ENCODE data around the gene MYL7.

The MYL7 gene, protein sequence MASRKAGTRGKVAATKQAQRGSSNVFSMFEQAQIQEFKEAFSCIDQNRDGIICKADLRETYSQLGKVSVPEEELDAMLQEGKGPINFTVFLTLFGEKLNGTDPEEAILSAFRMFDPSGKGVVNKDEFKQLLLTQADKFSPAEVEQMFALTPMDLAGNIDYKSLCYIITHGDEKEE

DNA sequence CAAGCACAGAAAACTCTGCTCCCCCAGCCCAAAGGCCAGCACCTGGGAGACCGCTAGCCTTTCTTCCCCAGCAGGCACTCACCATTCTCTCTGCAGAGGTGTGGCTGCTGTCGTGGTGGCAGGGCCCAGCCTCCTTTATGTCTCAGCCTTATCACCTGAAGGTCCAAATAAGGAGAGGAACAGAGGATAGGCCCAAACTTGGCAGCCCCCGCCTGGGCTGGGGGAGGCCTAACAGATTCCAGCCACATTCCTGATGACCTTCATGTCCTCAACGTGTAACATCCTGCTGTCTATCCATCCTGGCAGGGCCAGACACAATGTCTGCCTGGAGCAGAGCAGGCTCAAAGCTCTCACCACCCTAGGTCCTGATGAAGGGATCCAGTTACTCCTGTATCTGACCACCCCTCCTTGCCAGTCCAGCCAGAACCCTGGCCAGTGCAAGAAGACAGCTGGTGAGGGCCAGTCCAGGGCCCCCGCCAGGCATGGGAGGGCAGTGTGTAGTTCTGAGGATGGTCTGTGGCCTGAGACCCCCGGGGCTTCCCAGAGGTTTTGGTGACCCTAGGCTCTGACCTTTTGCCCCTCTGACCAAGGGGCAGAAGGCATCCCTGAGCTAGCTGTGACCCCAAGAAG, at the start of gene MYL7:
Gene MYL7 (minus strand): TSS at position 112 of the 630 bp plus-strand sequence. CDS start 27 bp downstream, at position 85.
- H3K9ac ChIP-seq (ENCODE audit: low read depth, low read length) = no peak within 1 kb of the TSS
- H3K36me3 ChIP-seq (ENCODE audit: insufficient read depth, low read length) = no peaks in the 10 kb centered on the region
- peaks cover 8% of the 10 kb centered on the region; the same call in 1 of the 2 replicates for H3K4me1 ChIP-seq (ENCODE audit: insufficient read depth, low read length)
- no peaks in the 10 kb centered on the region for H3K9me3 ChIP-seq (ENCODE audit: control insufficient read depth, insufficient read depth, low read length)

DNA sequence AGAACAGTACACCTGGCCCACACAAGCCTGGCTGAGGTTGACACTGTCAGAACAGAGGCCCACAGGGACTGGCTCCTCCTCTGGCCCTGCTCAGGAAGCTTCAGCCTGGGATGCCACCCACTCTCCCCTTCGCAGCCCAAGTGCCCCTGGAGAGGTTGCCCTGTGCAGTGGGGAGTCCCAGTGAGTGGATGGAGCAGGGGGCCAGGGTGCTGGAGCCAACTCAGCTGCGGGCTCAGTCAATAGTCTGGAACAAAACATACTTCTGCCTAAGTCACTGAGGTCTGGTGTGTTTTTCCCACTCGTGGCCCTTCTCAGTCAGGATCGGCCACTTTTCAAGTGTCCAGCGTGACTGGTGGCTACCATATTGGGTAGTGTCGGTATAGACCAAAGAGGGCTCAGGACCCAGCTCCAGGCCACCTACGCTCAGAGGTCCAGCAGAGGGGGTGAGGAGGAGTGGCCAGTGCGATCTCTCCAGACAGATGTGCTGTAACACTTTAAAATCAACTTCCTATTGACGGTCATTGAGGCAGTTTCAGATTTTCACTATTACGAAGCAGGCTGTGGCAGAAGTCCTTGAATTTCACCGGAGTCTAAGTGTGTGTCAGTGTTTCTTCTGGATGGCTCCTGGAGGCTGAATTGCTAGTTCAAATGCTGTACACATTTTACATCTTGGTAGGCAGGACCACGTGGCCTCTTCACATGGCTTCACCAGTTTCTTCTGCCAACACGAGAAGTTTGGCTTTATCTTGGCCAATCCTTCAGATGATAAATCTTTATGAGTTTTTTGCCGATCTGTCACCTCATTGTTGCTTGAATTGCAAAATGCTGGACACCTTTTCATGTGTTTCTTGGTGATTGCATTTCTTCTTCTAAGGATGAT, 49.1 kb upstream of the MYL7 start:
- Histone ChIP-seq H3K9ac (ENCODE audit: low read depth, low read length) (no peak overlapping the region), H3K4me1 (ENCODE audit: insufficient read depth, low read length) (peaks cover 1% of the 10 kb centered on the region; the same call in 1 of the 2 replicates), H3K36me3 (ENCODE audit: insufficient read depth, low read length) (no peaks in the 10 kb centered on the region), H3K9me3 (ENCODE audit: control insufficient read depth, insufficient read depth, low read length) (no peaks in the 10 kb centered on the region)

DNA sequence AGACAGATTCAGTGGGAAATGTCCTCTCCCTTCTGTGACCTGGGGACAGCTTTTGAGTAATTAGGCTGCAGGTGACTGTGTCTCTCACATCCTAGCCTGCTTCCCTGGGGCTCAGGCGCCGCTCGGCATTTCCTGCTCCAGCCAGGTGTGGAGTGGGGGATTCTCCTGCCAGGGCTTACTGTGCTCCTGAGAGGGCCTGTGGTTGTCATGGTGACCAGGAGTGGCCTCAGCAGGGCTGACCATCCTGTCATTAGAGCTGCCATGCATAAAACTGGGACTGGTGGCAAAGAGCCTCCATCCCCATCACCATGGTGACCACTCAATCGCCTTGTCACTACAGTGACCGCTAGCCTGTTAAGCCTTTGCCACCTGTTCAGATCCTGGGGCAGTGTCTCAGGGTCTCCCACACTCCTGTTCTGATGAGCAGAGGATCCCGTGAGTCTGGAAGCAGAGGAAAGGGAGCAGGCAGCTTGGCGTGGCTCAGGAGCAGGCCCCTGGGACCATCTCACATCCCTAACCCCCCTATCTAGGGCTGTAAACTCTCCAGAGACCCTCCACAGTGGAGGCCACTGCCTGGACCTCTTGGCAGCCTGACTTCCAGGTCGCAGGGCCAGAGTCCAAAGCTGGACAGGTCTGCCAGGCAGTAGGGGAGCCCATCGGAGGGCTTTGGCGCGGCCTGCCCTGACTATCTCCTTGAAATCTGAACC, 48.3 kb upstream of the MYL7 start, which contains the start of gene GCK:
Gene GCK (minus strand): TSS at position 154 of the 707 bp plus-strand sequence. CDS start 486 bp downstream, outside the sequence.
- Histone ChIP-seq H3K4me1 (ENCODE audit: insufficient read depth, low read length) (peaks cover 7% of the 10 kb centered on the region; the same call in 1 of the 2 replicates), H3K9ac (ENCODE audit: low read depth, low read length) (no peak within 1 kb of the TSS), H3K36me3 (ENCODE audit: insufficient read depth, low read length) (no peaks in the 10 kb centered on the region), H3K9me3 (ENCODE audit: control insufficient read depth, insufficient read depth, low read length) (no peaks in the 10 kb centered on the region)

DNA sequence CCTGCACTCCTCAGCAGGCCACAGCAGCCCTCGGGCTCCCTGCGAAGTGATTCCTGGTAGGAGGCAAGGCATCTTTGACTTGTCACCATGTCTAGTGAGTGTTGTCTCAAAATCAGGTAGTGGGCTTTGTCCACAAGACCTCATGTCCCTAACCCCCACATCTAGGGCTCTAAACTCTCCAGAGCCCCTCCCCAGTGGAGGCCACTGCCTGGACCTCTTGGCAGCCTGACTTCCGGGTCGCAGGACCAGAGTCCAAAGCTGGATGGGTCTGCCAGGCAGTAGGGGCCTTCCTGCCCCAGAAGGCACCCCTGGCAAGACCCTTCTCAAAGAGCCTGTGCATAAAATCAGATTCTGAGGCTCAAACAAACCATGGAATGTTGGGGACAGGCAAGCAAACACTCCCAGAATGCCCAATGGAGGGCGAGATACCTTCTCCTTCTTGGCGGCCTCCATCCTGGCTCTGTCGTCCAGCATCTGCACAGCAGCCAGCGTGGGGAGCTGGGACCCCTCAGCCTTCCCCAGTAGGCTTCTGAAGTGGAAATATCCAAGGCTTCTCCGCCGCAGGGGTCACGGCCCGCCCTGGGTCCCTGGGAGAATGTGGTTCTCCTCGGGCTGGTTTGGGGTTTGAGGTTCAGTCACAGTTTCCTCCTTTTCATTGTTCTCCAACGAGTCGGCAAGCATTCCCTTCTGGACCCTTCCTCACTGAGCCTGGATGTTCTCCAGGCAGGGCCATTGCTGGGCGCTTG, 47.5 kb upstream of the MYL7 start:
- Histone ChIP-seq H3K9ac (ENCODE audit: low read depth, low read length) (no peak overlapping the region), H3K36me3 (ENCODE audit: insufficient read depth, low read length) (no peaks in the 10 kb centered on the region), H3K9me3 (ENCODE audit: control insufficient read depth, insufficient read depth, low read length) (no peaks in the 10 kb centered on the region), H3K4me1 (ENCODE audit: insufficient read depth, low read length) (peaks cover 15% of the 10 kb centered on the region; the same call in 1 of the 2 replicates)

DNA sequence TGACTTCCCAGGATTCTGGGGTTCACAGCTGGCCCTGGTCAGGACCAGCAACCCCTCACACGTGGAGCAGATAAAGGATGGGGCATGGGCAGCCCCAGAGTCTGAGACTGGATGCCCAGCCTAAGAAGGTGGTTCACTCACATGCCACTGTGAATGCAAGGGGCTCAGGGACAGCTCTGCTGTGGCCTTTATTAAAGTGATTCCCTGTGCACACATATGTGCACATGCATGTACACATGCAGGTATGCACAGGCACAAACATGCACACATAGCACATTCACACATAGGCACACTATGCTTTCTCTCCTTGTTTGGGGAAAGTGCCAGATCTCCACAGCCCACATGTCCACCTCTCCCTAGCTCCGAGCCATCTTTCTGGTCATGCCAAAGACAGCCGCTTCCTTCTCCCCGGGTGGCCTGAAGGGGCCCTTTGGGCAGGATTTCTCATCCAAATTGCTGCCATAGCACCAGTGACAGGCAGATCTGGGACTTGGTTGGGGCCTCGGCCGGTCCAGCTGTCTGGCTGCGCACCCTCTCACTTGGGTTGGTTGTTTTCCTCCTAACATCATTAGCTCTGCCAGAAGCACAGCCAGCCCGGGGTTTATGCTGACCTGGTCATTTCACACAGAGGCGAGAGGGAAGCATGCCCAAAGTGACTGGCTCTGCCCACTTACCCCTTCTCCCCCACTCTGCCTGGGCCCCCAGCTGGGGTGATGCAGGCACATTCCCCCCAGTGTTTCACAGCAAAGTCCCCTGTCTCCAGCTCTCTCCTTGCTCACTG, 46.7 kb upstream of the MYL7 start:
- no peak overlapping the region for H3K9ac ChIP-seq (ENCODE audit: low read depth, low read length)
- H3K4me1 ChIP-seq (ENCODE audit: insufficient read depth, low read length) = peaks cover 15% of the 10 kb centered on the region; the same call in 1 of the 2 replicates
- H3K36me3 ChIP-seq (ENCODE audit: insufficient read depth, low read length) = no peaks in the 10 kb centered on the region
- H3K9me3 ChIP-seq (ENCODE audit: control insufficient read depth, insufficient read depth, low read length) = no peaks in the 10 kb centered on the region; the same call in 1 of the 2 replicates

DNA sequence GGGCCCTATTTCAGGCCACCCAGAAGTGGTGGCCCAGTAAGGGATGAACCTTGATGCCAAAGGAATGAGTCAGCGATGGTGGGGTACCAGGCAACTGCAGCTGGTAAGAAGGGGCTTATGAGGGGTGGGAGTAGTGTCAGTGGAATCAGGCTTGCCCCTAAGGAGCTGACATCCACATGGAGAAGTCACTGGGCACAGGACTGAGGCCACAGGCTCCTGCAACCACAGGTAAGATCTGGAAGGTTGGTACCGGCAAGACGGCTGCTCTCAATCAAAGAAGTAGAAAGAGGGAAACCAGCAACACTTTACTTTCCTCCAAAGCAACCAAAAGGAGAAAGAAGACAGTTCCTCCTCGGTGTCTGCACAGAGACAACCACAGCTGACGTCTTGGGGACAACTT, 45.6 kb upstream of the MYL7 start:
- peaks cover 15% of the 10 kb centered on the region; the same call in 1 of the 2 replicates for H3K4me1 ChIP-seq (ENCODE audit: insufficient read depth, low read length)
- no peaks in the 10 kb centered on the region; the same call in 1 of the 2 replicates for H3K9me3 ChIP-seq (ENCODE audit: control insufficient read depth, insufficient read depth, low read length)
- H3K36me3 ChIP-seq (ENCODE audit: insufficient read depth, low read length) = no peaks in the 10 kb centered on the region
- H3K9ac ChIP-seq (ENCODE audit: low read depth, low read length) = no peak overlapping the region

DNA sequence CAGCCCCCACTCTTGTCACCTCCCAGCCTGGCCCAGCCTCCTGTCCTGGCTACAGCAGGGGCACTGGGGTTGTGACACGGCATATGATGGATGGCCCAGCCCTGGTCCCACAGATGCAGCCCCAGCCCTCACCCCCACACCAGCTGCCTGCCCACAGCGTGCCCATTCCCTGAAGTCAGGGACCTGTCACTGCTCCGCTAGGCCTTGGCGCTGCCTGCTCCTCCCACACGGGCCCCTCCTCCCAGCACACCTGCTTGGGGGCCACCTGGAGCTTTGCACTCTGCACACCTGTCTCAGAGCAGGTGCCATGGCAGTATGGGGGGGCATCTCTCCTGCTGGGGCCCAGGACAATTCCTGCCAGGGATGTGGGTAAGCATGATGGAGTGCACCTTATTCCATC, 44.6 kb upstream of the MYL7 start:
- Histone ChIP-seq H3K9ac (ENCODE audit: low read depth, low read length) (no peak overlapping the region), H3K36me3 (ENCODE audit: insufficient read depth, low read length) (no peaks in the 10 kb centered on the region), H3K4me1 (ENCODE audit: insufficient read depth, low read length) (peaks cover 15% of the 10 kb centered on the region; the same call in 1 of the 2 replicates), H3K9me3 (ENCODE audit: control insufficient read depth, insufficient read depth, low read length) (no peaks in the 10 kb centered on the region; the same call in 1 of the 2 replicates)

DNA sequence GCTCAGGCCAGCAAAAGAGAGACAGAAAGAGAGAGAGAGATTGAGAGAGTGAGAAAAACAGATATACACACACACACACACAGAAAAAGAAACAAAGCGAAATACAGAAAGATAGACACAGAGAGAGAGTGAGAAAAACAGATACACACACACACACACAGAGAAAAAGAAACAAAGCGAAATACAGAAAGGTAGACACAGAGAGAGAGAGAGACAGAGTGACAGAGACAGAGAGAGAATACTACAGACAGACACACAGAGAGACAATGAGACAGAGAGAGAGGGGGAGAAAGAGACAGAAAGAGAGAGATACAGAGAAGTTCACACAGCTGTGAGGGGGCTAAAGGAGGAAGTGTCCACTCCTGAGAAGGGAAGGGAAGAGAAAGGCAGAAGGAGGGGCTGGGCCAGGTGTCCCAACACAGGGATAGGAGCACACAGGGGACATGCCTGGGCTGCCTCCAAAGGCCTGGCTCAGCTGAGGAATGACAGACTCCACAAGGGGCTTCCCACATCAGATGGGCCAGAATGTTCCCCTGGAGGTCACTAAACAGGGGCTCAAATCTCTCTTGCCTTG, 43.8 kb upstream of the MYL7 start:
- Histone ChIP-seq H3K36me3 (ENCODE audit: insufficient read depth, low read length) (no peaks in the 10 kb centered on the region), H3K9ac (ENCODE audit: low read depth, low read length) (no peak overlapping the region), H3K9me3 (ENCODE audit: control insufficient read depth, insufficient read depth, low read length) (no peaks in the 10 kb centered on the region; the same call in 1 of the 2 replicates), H3K4me1 (ENCODE audit: insufficient read depth, low read length) (peaks cover 15% of the 10 kb centered on the region; the same call in 1 of the 2 replicates)

DNA sequence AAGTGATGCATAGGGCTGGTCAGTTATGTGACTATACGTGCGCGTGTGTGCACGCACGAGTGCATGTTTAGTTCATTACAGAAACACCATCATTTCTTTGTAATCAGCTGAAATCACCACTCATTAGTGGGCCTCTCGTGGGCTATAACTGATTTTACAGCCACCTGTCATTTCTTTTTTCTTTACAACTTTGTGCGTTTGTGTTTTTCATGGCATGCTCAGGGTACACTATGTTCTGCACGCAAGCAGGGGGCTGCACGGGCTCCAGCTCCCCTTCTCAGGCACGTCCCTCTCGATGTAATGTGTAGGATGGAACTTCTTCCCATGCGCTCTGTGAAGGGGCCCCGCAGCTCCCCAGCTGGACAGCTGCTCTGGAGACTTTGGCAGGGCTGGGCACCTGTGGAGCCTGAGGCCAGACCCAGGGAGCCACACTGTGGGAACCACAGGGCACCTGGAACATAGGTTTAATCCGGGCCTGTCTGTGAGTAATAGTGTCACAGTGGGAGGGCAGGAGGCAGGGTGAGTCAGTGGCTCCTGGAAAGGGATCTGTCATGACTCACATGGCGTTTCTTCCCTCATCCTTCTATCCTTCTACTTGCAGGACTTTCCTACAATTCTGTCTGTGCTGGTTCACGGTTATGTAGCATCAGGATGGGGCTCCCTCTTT, 43.2 kb upstream of the MYL7 start:
- H3K9ac ChIP-seq (ENCODE audit: low read depth, low read length) = no peak overlapping the region
- H3K4me1 ChIP-seq (ENCODE audit: insufficient read depth, low read length) = peaks cover 15% of the 10 kb centered on the region; the same call in 1 of the 2 replicates
- H3K9me3 ChIP-seq (ENCODE audit: control insufficient read depth, insufficient read depth, low read length) = no peaks in the 10 kb centered on the region; the same call in 1 of the 2 replicates
- no peaks in the 10 kb centered on the region for H3K36me3 ChIP-seq (ENCODE audit: insufficient read depth, low read length)

DNA sequence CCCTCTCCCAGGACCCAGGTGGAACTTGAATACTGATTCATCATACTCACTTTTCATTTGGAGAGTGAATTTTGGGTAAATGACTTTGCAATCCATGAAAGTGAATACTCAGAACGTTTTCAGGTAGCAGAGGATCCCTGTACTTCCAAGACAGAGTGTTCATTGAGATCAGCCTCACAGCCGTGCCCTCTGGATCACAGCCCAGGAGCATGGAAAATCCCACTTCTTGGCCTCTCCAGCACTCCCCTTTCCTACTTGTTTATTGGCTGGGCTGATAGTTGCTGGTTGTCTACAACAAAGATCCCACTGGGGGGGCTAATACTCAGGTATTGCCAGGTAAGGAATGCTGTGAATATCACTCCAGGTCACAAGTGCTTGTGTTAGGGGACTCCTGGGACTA, 42.3 kb upstream of the MYL7 start:
- peaks cover 15% of the 10 kb centered on the region; the same call in 1 of the 2 replicates for H3K4me1 ChIP-seq (ENCODE audit: insufficient read depth, low read length)
- no peaks in the 10 kb centered on the region for H3K36me3 ChIP-seq (ENCODE audit: insufficient read depth, low read length)
- no peaks in the 10 kb centered on the region; the same call in 1 of the 2 replicates for H3K9me3 ChIP-seq (ENCODE audit: control insufficient read depth, insufficient read depth, low read length)
- no peak overlapping the region for H3K9ac ChIP-seq (ENCODE audit: low read depth, low read length)

DNA sequence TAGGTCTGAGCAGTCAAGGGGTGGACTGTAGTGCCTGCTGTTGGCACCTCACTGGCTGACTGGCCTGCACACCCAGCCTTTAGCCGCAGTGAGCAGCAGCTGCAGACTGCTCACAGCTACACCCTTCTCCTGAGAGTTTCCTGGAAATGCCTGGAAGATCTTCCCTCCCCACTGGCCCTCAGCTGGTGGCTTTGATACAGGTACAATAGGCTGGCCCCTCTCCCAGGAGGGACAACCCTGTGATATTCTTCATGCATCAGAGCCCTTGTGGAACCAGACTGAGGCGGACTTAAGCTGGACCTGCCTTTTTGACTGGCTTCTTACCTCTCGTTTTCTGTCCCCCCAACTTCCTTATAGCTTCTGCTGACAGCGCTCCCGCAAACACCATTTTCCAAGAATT, 41.7 kb upstream of the MYL7 start:
- H3K9ac ChIP-seq (ENCODE audit: low read depth, low read length) = no peak overlapping the region
- peaks cover 18% of the 10 kb centered on the region; the same call in 1 of the 2 replicates for H3K4me1 ChIP-seq (ENCODE audit: insufficient read depth, low read length)
- no peaks in the 10 kb centered on the region; the same call in 1 of the 2 replicates for H3K9me3 ChIP-seq (ENCODE audit: control insufficient read depth, insufficient read depth, low read length)
- H3K36me3 ChIP-seq (ENCODE audit: insufficient read depth, low read length) = no peaks in the 10 kb centered on the region

DNA sequence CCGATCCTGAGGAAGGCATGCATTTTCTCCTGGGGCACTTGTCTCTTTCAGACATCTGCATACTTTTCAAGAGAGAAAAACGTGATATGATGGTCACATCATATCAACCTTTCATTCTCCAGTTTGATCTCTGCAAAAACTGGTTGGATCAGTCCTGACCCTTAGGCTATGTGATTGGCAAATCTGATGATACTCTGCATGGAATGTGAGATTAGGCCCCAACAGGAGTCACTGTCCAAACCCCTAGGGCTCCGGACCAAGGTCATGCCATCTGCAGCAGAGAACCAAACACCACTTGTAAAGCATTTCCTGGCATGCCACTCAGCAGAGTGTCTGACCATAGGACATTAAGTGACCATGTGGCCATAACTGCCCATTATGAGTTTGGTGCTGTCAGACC, 39.5 kb upstream of the MYL7 start:
- Histone ChIP-seq H3K9me3 (ENCODE audit: control insufficient read depth, insufficient read depth, low read length) (no peaks in the 10 kb centered on the region; the same call in 1 of the 2 replicates), H3K36me3 (ENCODE audit: insufficient read depth, low read length) (no peaks in the 10 kb centered on the region), H3K4me1 (ENCODE audit: insufficient read depth, low read length) (peaks cover 24% of the 10 kb centered on the region; the same call in 1 of the 2 replicates), H3K9ac (ENCODE audit: low read depth, low read length) (no peak overlapping the region)

All from ES-I3 (cell line).